Naive B cell (primary cell): Measurements from ENCODE around the gene SORCS2. TPM values are rescaled to one million over a fixed set of nuclear protein-coding genes. Genes with fewer than 3 reads are reported as not detected.

Experiments used
- ATAC-seq, 2 donors: fragments of 150-1000 bp; cut with Tn5 transposase; 2 replicates each; pipeline ENCODE4 v1.10.0; 2021; ENCODE audit warnings: low read depth in 2 of 2, mild to moderate bottlenecking in 2 of 2, moderate library complexity in 2 of 2
- DNase-seq: peaks from one replicate; pipeline ENCODE4 v3.0.0; 2022
- H3K27ac Mint-ChIP-seq, 6 donors: one replicate each; pipeline ENCODE4 v1.8.0; 2020 to 2022; ENCODE audit warnings: mild to moderate bottlenecking in 6 of 6, mixed read lengths in 6 of 6, moderate library complexity in 5 of 6, inconsistent platforms in 2 of 6
- H3K27me3 Mint-ChIP-seq, 3 donors: one replicate each; pipeline ENCODE4 v1.8.0; 2021 to 2022; ENCODE audit warnings: mixed read lengths in 3 of 3, mild to moderate bottlenecking in 1 of 3
- H3K36me3 Mint-ChIP-seq, 2 donors: one replicate each; pipeline ENCODE4 v1.8.0; 2020 to 2022; ENCODE audit warnings: mixed read lengths in 2 of 2, inconsistent platforms in 1 of 2, mild to moderate bottlenecking in 1 of 2
- H3K4me1 Mint-ChIP-seq, 3 donors: one replicate each; pipeline ENCODE4 v1.8.0; 2020 to 2022; ENCODE audit warnings: mixed read lengths in 3 of 3, inconsistent platforms in 1 of 3, mild to moderate bottlenecking in 1 of 3, moderate library complexity in 1 of 3
- H3K4me3 Mint-ChIP-seq, 8 donors: one replicate each; pipeline ENCODE4 v1.8.0; 2020 to 2022; ENCODE audit warnings: mild to moderate bottlenecking in 8 of 8, mixed read lengths in 8 of 8, moderate library complexity in 8 of 8, inconsistent platforms in 2 of 8
- H3K9me3 Mint-ChIP-seq, 7 donors: one replicate each; pipeline ENCODE4 v1.8.0; 2020 to 2022; ENCODE audit warnings: mixed read lengths in 7 of 7, mild to moderate bottlenecking in 5 of 7, inconsistent platforms in 2 of 7, moderate library complexity in 1 of 7
- polyA plus RNA-seq, 6 donors: library from polyadenylated mRNA; unstranded; fragments of 300-500 nt; fragmentation: Illumina TruSeq; gene quantifications; one replicate each; pipeline ENCODE4 v1.2.3, GENCODE V29; 2021; ENCODE audit warnings: low read depth in 6 of 6

The SORCS2 gene
- polyA plus RNA-seq, 6 donors from 2014 or later: not detected

DNA sequence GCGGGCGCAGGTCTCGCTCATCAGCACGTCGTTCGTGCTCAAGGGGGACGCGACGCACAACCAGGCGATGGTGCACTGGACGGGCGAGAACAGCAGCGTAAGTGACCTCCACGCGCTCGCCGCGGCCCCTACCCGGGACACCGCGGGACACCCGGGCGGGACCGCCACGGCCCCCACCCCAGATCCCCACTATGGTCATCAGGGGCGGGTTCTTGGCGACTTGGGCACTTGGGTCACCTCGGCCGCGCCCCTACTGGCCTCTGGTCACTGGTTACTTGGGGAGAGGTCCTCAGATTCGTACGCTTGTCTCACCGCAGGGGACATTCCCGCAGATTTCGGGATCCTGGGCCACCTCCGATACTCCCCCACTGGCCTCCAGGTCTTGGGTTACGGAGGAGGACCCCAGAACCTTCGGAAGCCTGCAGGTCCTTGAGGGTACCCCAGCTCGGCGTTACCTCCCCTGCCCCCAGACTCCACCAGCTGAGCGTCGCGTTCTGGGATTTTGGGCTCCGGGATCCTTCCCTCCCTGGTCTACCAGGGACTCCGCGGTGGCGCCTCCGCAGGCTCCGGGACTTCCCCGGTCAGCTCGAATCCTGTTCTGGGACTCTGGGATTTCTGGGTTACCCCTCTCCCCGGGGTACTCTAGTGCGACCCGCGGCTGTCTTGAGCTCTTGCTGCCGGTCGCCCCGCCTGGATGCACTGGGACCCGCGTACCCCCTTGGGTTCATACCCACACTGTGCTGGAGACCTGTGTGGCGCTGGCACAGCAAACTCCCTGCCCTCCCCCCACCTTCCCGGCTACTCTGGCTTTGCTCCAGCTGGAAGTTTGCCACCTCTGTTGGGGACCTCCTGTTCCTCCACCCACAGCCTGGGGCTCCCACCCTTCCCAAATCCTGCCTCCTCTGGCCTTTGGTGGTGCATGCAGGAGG lies 956 bp downstream of the SORCS2 start:
- Mint-ChIP-seq H3K27me3 (peaks cover 35 to 78% (median 74%) of the 10 kb centered on the region in 3 donors), H3K27ac (no peak overlapping the region), H3K4me1 (peaks cover 0 to 5% (median 5%) of the 10 kb centered on the region in 3 donors), H3K9me3 (no peaks in the 10 kb centered on the region), H3K4me3 (peak overlapping the region in 6 of 8 donors; percentile 16 to 63 (median 34)), H3K36me3 (no peaks in the 10 kb centered on the region)
- no peak for ATAC-seq
- DNase-seq: no peak

DNA sequence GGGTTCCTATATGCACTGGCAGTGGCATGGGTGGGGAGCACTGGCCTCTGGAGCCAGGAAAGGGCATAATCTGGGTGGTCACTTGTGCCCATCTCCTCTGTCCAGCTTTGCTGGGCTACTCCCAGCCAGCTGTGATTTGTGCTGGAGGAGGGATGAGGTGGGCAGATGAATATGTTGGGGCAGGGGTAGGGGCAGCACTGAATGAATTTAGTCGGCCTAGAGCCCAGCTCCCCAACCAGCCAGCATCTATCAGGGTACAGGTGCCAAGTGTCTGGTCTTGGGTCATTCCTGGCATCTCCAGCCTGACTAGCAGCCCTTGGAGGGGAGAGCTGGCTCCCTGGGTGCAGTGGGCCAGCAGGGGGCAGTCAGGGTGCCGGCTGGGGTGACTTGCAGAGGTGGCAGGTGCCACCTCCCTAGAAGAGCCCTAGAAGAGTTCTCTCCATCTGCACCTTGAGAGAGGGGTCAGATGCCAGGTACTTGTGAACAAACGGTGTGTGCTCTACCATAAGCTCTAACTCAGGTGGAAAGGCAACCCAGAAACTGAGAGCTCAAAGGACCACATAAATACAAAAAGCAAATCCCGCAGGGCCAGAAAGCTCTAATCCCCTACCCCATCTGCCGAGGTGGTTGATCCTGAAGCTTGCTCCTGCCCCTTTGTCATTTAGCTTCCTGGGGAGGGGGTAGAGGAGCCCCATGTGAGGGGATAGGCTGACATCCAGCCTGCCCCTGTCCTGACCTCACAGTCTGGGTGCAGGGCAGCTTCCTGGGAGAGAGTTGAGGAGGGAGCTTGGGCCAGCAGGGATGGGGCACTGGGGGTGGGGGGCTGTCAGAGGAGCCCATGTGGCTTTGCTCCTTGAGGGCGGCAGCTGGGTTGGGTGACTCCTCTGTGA lies 2.2 kb downstream of the SORCS2 start:
- Mint-ChIP-seq H3K4me3 (no peak overlapping the region), H3K9me3 (no peaks in the 10 kb centered on the region), H3K36me3 (no peaks in the 10 kb centered on the region), H3K4me1 (peaks cover 0 to 5% (median 0%) of the 10 kb centered on the region in 3 donors), H3K27me3 (peaks cover 31 to 72% (median 72%) of the 10 kb centered on the region in 3 donors), H3K27ac (no peak overlapping the region)
- DNase-seq: no peak
- no peak for ATAC-seq

DNA sequence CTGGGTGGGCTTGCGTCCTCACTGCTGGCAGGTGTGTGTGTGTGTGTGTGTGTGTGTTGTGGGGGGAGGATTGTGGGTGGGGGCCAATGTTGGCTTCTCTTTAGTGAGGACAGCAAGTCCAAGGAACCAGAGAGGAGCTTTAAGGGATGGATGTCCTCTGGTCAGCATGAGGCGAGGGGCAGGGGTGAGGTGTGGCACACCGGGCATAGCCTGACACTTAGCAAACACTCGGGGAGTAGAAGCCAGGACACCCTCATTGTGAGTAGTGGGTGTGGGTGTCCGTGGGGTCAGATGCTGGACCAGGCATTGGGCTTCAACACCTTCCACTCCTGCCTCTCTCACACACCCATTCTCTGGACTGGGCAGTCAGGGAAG lies 2.8 kb downstream of the SORCS2 start:
- H3K27me3 Mint-ChIP-seq: peaks cover 25 to 67% (median 66%) of the 10 kb centered on the region in 3 donors
- H3K27ac Mint-ChIP-seq: no peak overlapping the region
- H3K4me1 Mint-ChIP-seq: peaks cover 0 to 5% (median 0%) of the 10 kb centered on the region in 3 donors
- no peak overlapping the region for H3K4me3 Mint-ChIP-seq
- no peak for ATAC-seq
- no peaks in the 10 kb centered on the region for H3K9me3 Mint-ChIP-seq
- no peaks in the 10 kb centered on the region for H3K36me3 Mint-ChIP-seq
- DNase-seq: no peak

DNA sequence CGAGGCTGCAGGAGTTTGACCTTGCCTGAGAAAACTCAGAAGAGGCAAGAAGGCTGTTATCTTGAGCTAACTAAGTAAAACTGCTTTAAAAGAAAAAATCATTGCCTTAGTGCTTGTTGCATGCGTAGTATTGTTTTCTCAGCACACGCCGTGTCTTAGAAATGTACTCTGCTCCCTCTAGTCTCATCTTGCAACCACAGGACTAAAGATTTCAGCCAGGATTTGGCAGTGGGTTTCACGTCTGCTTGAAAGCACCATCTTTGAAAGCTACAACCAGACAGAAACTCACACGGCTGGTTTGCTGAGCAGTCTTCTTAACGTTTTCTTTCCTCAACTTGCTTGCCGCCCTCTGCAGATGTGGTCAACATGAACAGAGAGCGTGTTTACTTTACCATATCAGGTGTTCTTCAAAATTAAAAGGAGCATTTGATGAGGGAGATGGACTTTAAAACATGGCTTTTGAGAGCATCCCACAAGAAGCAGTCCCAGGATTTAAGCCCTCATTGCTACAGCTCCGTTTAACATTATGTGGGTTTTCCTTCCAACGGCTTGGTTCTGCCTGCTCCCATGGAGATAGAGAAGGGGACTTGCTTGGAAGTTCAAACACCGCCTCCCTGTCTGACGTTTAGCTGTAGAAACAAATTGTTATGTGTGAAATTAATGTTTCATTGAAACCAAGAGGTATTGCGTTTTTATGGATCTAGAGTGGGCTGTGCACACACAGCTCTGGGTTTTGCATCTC lies 3.4 kb downstream of the SORCS2 start:
- peaks cover 27 to 66% (median 64%) of the 10 kb centered on the region in 3 donors for H3K27me3 Mint-ChIP-seq
- no peaks in the 10 kb centered on the region for H3K9me3 Mint-ChIP-seq
- H3K36me3 Mint-ChIP-seq: no peaks in the 10 kb centered on the region
- H3K4me1 Mint-ChIP-seq: peaks cover 0 to 5% (median 0%) of the 10 kb centered on the region in 3 donors
- DNase-seq: no peak
- no peak for ATAC-seq
- H3K27ac Mint-ChIP-seq: no peak overlapping the region
- no peak overlapping the region for H3K4me3 Mint-ChIP-seq

DNA sequence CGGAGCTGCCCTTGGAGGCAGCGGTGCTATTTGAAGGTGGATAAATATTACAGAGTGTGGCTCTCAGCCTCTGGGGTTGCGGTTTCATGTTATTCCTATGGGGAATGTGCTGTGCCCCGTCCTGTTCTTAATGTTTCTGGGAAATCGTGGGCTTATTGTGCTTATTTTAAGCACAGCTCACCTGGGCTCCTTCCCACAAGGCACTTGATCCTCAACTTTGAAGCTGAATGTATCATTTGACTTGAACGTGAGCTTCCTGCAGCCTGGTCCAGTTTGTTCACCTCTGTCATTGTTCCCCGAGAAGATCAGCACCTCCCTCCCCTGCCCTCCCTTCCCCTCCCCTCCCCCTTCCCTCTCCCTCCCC lies 3.9 kb downstream of the SORCS2 start:
- peaks cover 0 to 5% (median 0%) of the 10 kb centered on the region in 3 donors for H3K4me1 Mint-ChIP-seq
- peaks cover 32 to 69% (median 60%) of the 10 kb centered on the region in 3 donors for H3K27me3 Mint-ChIP-seq
- no peak for ATAC-seq
- no peak overlapping the region for H3K4me3 Mint-ChIP-seq
- DNase-seq: no peak
- no peaks in the 10 kb centered on the region for H3K9me3 Mint-ChIP-seq
- H3K27ac Mint-ChIP-seq: no peak overlapping the region
- no peaks in the 10 kb centered on the region for H3K36me3 Mint-ChIP-seq

DNA sequence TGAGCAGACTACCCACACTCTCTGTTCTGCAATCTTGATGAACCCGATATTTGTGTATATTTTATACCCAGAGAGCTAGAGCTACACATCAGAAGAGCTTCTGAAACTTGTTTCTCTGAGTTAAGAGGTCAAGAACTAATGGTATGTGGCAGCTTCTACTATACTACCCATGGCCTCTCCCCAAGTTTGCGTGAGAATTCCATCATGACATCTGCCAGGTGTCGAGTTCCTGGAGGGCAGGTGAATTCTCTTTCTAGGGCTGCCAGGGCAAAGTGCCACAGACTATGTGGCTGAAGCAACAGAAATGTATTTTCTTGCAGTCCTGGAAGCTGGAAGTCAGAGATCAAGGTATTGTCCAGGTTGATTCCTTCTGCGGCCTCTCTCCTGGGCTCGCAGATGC lies 4.4 kb downstream of the SORCS2 start:
- no peak overlapping the region for H3K27ac Mint-ChIP-seq
- peaks cover 32 to 71% (median 56%) of the 10 kb centered on the region in 3 donors for H3K27me3 Mint-ChIP-seq
- peaks cover 0 to 5% (median 0%) of the 10 kb centered on the region in 3 donors for H3K4me1 Mint-ChIP-seq
- ATAC-seq (no peak), DNase-seq (no peak)
- no peaks in the 10 kb centered on the region for H3K9me3 Mint-ChIP-seq
- H3K36me3 Mint-ChIP-seq: no peaks in the 10 kb centered on the region
- H3K4me3 Mint-ChIP-seq: no peak overlapping the region

DNA sequence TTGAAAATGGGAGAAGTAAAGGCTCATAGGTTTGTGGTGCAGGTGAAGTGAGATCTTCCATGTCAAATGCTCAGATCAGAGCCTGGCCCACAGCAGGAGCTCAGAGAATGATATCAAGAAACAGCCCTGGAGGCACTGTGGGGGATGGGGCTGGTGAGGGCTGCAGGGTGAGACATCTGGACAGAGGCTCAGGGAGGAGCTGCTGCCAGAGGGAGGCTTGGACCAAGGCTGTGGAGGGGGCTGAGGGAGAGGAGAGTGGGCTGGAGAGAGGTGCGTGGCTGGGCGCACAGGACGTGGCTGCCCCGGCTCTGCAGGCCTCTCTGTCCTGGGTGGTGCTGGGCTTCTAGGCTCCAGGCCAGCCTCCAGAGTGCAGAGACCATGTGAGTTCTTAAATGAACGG lies 5.6 kb downstream of the SORCS2 start:
- H3K4me1 Mint-ChIP-seq: peaks cover 0 to 3% (median 0%) of the 10 kb centered on the region in 3 donors
- H3K4me3 Mint-ChIP-seq: no peak overlapping the region
- no peak for ATAC-seq
- H3K27ac Mint-ChIP-seq: no peak overlapping the region
- H3K36me3 Mint-ChIP-seq: no peaks in the 10 kb centered on the region
- no peak for DNase-seq
- H3K27me3 Mint-ChIP-seq: peaks cover 40 to 65% (median 50%) of the 10 kb centered on the region in 3 donors
- H3K9me3 Mint-ChIP-seq: no peaks in the 10 kb centered on the region

DNA sequence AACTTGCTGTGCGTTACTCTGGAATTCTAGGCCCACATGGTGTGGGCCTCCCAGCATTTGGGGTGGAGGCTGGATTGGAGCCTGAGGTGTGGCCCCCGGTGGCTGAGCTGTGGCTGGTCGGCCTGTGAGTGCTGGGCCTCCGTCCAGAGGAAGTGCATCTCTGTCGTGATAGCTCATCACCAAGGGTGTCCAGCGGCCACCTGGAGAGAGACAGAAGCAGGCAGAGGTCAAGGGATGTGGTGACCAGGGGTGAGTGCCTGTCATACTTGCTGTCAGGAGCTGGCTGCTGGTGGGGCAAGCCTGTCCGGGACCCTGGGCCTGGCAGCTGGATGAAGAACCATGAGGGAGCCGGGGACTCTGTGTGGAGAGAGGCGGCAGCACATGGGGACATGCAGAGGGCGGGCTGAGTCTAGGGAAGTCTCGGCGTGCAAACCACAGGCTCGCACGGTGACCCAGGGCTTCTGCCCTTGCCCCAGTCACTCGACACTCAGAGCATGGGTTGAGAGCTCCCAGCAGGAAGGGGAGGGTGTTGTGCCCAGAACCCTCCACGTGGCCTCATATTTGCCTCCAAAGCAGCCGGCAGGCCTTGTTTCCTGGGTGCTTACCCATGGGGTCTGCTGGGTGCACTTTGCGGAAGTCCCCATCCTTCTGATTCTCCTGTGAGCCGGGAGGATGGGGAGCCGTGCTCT lies 6.2 kb downstream of the SORCS2 start:
- H3K4me1 Mint-ChIP-seq: peaks cover 0 to 3% (median 0%) of the 10 kb centered on the region in 3 donors
- peaks cover 40 to 65% (median 45%) of the 10 kb centered on the region in 3 donors for H3K27me3 Mint-ChIP-seq
- peak overlapping the region in 1 of 6 donors; percentile 49 for H3K27ac Mint-ChIP-seq
- no peaks in the 10 kb centered on the region for H3K36me3 Mint-ChIP-seq
- peaks cover 0 to under 1% (median 0%) of the 10 kb centered on the region in 7 donors for H3K9me3 Mint-ChIP-seq
- no peak for DNase-seq
- no peak for ATAC-seq
- H3K4me3 Mint-ChIP-seq: no peak overlapping the region

DNA sequence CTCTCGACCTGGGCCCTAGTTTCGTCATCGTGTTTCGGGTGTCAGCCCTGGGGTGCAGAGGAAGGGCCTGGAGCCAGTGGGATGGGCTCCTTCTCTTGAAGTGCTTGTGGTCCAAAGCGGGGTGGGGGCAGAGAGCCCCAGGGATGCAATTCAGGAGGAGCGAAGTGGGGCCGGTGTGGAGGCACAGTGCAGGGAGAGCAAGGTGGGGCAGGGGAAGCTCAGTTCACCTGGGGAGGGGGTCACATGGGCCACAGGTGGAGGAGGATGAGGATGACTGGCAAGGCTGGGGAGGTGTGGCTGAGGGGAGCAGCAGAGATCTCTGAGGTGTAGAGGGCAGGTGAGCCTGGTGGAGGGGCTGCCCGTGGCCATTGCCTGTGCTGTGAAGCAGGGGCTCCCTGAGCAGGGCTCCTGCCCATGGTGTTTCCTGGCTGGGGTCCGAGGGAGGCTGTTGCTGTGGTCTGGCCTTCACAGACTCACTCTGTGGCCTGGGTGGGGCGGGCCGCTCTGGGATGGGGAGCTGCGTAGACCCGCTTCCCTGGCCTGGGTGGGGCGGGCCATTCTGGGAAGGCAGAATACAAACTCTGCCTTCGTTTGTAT lies 6.9 kb downstream of the SORCS2 start:
- H3K4me3 Mint-ChIP-seq: no peak overlapping the region
- peaks cover 38 to 62% (median 40%) of the 10 kb centered on the region in 3 donors for H3K27me3 Mint-ChIP-seq
- H3K27ac Mint-ChIP-seq: peak overlapping the region in 1 of 6 donors; percentile 49
- peaks cover 0 to 4% (median 0%) of the 10 kb centered on the region in 7 donors for H3K9me3 Mint-ChIP-seq
- DNase-seq: no peak
- H3K4me1 Mint-ChIP-seq: peaks cover 0 to under 1% (median 0%) of the 10 kb centered on the region in 3 donors
- no peak for ATAC-seq
- H3K36me3 Mint-ChIP-seq: no peaks in the 10 kb centered on the region

DNA sequence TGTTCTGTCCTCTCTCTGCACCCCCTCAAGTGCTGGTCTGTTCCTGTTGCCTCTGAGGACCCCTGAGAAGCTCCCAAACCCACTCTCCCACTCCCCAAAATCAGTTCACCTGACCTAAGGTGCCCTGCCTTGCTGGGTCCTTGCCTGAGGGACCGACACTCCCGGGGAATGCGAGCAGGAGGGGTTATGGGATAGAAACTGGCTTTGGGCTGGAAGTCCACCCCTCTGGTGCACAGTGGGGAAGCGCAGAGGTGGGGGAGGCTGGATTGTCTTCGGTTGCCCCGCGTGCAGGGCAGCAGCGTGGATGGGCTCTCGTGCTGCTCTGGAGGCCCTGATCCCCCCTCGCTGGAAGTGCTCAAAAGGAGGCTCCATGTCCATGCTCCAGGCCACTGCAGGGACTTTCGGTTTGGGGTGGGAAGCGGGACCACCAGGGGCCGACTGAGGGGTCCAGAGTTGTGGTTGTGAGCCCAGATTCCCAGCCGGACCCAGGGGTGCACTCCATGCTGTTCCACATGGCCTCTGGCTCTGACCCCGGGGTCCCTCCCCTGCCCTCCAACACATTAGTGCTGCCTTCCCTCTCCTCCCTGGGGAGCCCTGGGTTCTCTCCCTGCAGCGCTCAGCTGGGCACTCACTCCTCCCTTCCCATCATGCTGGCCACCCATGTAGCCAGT lies 7.6 kb downstream of the SORCS2 start:
- Mint-ChIP-seq H3K4me3 (no peak overlapping the region), H3K27me3 (peaks cover 36 to 55% (median 40%) of the 10 kb centered on the region in 3 donors), H3K9me3 (peaks cover 0 to 4% (median 0%) of the 10 kb centered on the region in 7 donors), H3K4me1 (no peaks in the 10 kb centered on the region), H3K36me3 (no peaks in the 10 kb centered on the region), H3K27ac (no peak overlapping the region)
- DNase-seq: no peak
- ATAC-seq: no peak

DNA sequence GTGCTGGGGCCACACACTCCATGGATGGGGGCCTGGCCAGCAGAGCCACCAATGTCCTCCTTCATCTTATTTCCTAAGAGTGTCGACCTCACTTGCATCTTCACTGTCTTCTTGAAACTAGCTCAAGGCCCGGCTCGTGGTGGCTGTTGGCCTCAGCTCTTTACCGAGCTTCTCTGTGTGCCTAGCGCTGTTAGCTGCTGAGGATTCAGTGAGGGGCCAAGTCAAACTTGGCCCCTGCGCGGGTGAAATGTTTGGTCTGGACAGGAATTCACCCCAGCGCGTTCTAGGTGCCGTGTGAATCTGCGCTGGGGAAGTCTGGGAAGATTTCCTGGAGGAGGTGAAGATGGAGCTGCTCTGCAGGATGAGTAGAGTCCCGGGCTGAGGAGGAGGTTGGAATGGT lies 8.5 kb downstream of the SORCS2 start:
- no peak for DNase-seq
- Mint-ChIP-seq H3K36me3 (no peaks in the 10 kb centered on the region), H3K9me3 (peaks cover 0 to 4% (median 0%) of the 10 kb centered on the region in 7 donors), H3K27me3 (peaks cover 32 to 49% (median 38%) of the 10 kb centered on the region in 3 donors), H3K4me3 (no peak overlapping the region), H3K4me1 (no peaks in the 10 kb centered on the region), H3K27ac (peak overlapping the region in 1 of 6 donors; percentile 68)
- no peak for ATAC-seq
